HG02981 (cell line): Measurements from ENCODE around the gene PEG3.
"Not testable (repeated sequence)": the region's sequence is repeated elsewhere in the genome, so short reads cannot be mapped to it uniquely, and the experiment has no call there.

Source experiments
- ATAC-seq: cut with Tn5 transposase; IDR thresholded peaks from one replicate; pipeline ENCODE4 v1.9.1; 2021; ENCODE audit warnings: mild to moderate bottlenecking, moderate library complexity; ENCODE audit not compliant: unreplicated experiment

The PEG3 gene

GRCh38 chr19:56840451-56841192, at the start of gene PEG3, which contains the start of gene ZIM2:
Gene PEG3 (minus strand): TSS chr19:56840726. CDS start chr19:56824655, 16,071 bp downstream.
Gene ZIM2 (minus strand): TSS chr19:56840726. CDS start chr19:56824277, 16,449 bp downstream.
- ATAC-seq, result no peak

DNA sequence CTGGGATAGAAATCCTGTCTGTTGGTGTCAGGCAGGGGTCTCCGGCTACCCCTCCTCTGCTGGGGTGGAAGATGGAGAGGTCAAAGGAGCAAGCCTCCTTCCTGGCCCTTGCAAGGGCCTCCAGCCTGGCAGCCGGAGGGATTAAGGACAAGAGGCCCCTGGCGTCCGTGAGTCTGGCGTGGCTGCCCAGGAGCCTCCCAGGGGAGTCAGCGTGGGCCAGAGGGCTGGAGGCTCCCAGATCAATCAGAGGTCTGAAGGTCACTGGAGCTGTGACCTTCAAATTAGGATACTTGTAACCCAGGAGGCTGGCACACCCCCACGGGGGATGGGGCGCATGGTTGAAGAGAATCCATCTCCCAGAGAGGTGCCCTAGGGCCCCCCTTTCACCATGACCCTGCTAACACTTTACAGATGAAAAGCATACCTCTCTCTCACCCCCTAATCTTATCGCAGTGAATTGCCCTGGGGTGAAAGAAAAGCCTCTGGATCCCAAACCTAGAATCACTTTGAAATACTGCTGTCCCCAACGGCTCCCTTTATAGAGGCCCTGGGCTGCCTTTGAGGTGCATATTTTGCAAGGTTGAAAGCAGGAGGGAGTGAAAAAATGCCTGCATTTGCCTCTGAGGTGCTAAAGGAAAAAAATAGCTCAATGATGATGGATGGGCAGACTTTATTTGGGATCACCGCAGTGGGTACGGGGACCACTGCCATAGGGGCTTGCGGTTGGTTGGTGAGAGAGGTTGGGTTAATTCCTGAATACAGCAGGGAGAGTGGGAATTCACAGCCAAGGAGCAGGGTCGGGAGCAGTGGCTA, 44.9 kb upstream of the PEG3 start:
- no peak for ATAC-seq

DNA sequence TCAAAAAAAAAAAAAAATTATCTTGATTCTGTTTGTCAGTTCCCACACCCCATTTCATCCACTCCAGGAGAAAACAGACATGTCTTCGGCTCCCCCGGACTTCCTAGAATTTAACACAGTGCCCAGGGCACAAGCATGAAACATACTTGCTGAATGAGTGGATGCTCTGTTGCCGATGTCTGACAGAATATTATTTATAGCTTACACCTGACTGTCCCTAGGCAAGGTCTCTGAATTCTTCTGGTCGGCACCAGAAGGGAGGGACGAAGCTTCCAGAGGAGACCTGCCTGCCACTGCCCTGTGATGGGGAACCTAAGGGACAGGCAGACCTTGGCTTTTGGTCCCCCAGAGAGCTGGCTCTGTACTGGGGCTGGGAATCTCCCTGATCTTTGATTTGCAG, 43.9 kb upstream of the PEG3 start:
- ATAC-seq, result no peak

- ATAC-seq, result no peak
Measured at GRCh38 chr19:56880592-56881190, 40.2 kb upstream of the PEG3 start.

DNA sequence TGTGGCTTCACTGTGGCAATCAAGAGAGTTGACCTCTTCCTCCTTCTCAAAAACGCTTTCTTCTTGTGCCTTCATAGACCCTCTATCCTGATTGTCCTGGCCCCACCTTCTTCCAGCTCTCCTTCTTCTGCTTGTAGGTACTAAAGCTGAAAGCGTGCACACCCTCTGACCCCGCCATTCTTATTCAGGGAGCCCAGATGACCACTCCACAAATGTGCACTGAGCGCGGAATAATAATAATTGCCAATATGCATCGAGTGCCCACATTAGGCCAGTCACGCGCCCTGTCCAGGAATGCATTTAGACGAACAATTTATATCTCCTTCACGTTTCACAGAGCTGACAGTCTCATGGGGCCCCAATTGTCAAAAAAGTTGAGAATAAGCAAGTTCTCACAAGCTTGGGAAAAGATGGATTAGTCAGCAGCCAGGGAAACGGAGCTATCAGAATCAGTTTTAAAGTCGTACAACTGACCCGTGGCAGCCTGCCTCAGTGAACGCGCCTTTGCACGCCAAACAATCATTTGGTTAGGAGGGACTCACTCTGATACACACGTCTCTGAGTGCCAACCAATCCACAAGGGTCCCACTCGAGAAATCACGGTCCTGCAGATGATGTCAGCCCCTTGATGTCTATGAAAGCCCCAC, 36.7 kb upstream of the PEG3 start:
- ATAC-seq, result no peak

GRCh38 chr19:56875717-56876116, 35.2 kb upstream of the PEG3 start:
- ATAC-seq, result no peak

- ATAC-seq, result no peak
Measured at GRCh38 chr19:56874530-56874929, 34.0 kb upstream of the PEG3 start.

DNA sequence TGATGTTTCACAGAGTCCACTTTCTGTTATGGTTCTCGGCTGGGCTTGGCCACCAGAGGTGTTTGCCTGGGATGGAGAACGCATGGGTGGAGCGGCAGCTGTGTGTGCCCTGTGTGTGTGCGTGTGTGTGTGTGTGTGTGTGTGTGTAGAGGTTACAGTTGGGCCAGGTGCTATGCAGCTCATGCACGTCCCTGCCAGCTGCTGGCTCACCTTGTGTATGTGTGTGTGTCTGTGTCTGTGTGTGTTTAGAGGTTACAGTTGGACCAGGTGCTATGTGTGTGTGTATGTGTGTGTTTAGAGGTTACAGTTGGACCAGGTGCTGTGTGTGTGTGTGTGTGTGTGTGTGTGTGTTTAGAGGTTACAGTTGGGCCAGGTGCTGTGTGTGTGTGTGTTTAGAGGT, 33.0 kb upstream of the PEG3 start:
- no peak for ATAC-seq

GRCh38 chr19:56869886-56870285, 29.4 kb upstream of the PEG3 start:
- no peak for ATAC-seq

GRCh38 chr19:56868446-56868845, 27.9 kb upstream of the PEG3 start:
- no peak for ATAC-seq

DNA sequence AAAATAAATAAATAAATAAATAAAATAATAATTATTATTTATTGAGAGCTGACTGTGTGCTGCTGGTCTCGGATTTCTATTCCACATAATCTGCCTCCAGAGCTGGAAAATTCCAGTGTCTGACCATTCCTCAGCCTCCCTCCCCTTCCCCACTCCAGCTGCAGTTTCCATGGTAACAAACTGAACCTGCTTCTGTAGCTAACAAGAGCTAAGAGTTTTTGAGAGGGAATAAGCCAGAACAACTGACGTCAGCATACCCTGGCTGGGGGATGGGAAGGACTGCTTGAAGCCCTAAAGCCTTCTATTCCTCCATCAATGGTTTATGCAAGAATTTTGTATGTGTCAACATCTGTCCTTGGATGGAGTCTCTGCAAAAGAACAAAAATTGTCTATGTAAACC, 26.0 kb upstream of the PEG3 start:
- ATAC-seq, result no peak

DNA sequence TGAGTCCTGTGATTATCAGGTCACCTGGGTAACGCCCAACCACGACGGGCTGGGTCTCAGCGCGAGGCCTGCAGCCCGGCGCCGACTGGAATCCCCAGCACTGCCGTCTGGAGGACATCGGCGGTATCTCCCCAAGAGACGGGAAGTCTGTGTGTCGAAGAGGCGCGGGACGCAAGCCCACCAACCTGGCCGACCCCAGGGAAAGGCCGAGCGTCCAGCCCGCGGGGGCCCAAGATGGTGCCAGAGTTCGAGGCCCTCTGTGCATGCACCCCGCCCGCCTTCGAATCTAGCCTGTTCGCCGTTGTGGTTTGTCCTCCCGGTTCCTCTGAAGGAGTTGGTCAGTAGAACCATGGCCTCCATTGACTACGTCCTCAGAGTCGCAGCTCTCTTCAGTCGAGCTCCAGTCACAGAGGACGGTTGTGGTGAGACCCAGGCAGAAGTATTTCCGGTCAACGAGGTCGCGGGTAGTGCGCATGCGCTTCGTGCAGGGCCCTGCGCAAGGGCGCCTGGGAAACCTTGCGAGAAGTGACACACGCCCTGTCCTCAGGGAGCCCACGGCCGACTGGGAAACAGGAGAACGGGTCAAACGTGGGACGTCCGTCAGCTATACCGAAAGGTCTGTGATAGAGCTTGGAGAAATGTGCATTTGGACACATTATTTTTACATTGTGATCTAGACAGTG, 24.1 kb upstream of the PEG3 start:
- ATAC-seq, result no peak

- no peak for ATAC-seq
Measured at GRCh38 chr19:56862741-56863140, 22.2 kb upstream of the PEG3 start.

DNA sequence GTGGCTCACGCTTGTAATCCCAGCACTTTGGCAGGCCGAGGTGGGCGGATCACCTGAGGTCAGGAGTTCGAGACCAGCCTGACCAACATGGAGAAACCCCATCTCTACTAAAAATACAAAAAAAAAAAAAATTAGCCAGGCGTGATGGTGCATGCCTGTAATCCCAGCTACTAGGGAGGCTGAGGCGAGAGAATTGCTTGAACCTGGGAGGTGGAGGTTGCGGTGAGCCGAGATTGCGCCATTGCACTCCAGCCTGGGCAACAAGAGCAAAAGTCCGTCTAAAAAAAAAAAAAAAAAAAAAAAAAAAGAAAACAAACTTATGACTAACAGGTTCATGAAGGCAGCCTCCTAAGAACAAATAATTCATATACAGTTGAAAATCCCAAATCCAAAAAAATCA, 19.9 kb upstream of the PEG3 start:
- not testable (repeated sequence) for ATAC-seq

- ATAC-seq, result no peak
Measured at GRCh38 chr19:56858026-56858425, 17.5 kb upstream of the PEG3 start.

GRCh38 chr19:56856822-56857221, 16.3 kb upstream of the PEG3 start:
- no peak for ATAC-seq

DNA sequence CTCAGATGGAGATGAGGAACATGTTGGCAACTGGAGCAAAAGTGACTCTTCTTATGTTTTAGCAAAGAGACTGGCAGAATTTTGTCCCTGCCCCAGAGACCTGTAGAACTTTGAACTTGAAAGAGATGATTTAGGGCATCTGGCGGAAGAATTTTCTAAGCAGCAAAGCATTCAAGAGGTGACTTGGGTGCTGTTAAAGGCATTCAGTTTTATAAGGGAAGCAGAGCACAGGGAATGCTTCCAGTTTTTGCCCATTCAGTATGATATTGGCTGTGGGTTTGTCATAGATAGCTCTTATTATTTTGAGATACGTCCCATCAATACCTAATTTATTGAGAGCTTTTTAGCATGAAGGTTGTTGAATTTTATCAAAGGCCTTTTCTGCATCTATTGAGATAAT, 11.8 kb upstream of the PEG3 start:
- not testable (repeated sequence) for ATAC-seq

DNA sequence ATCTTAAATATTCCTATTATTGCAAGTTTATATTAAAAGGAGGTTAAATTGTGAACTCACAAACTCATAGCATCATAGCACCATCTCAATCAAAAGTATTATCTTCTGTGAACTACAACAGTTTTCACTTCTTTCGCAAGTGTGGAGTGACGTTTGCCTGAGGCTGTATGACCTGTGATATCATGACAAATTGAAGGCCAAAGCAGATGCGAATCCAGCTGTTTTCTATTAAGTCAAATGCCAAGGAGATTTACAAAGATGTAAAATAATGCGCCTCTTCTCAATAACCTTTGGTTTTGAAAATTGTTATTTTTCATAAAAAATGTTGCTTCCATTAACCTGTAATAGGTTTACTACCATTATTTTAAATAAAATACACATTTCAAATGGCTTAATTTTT, 7.6 kb upstream of the PEG3 start:
- ATAC-seq, result no peak

DNA sequence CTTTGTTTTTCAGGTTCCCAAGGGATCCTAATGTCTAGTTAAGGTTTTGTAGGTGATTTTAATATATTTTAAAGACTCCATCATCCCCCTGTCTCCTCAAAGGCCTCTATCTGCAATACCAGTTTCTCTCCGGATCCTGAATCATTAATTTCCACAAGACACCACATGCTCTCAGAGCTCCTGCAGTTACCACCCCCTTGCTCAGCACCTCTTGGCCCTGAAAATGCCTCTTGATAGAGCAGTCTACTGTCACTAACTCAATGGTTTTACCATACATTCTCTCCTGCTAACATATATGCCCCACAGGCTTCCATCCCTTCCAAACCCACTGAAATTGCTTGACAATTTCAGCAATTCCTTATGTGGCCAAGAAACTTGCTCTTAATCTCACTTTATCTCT, 1.9 kb upstream of the PEG3 start:
- ATAC-seq, result no peak

- ATAC-seq, result no peak
Measured at GRCh38 chr19:56841193-56841543, 642 bp upstream of the PEG3 start.
